GM12892 (cell line): ENCODE results near the gene LIPA.

Experiments used
- POLR2A ChIP-seq: IDR thresholded peaks from 2 replicates; pipeline ENCODE4 v1.6.1; 2011; ENCODE audit warnings: low read depth, low read length, control low read depth
- TAF1 ChIP-seq: IDR thresholded peaks from 2 replicates; pipeline ENCODE4 v1.6.1; 2011; ENCODE audit warnings: low read depth, mild to moderate bottlenecking, control low read depth, low read length, borderline replicate concordance

GRCh38 chr10:89206402-89207180 is 45.0 kb downstream of the LIPA start:
- no peak for TF ChIP-seq POLR2A
- TF ChIP-seq TAF1, result no peak
